Measurements from ENCODE around the gene SINHCAF.
"Not testable (repeated sequence)": the region's sequence is repeated elsewhere in the genome, so short reads cannot be mapped to it uniquely, and the experiment has no call there.

SINHCAF gene

GRCh38 chr12:31306866-31307265 is 19.1 kb downstream of the SINHCAF start:
- DNase-seq = no peak

- DNase-seq = no peak
Observed at GRCh38 chr12:31303466-31303865, 22.5 kb downstream of the SINHCAF start.

- DNase-seq = no peak
Observed at GRCh38 chr12:31301311-31301710, 24.6 kb downstream of the SINHCAF start.

- no peak for DNase-seq
Observed at GRCh38 chr12:31300783-31301182, 25.2 kb downstream of the SINHCAF start.

- no peak for DNase-seq
Observed at GRCh38 chr12:31300341-31300740, 25.6 kb downstream of the SINHCAF start.

- DNase-seq = no peak
Observed at GRCh38 chr12:31298922-31299321, 27.0 kb downstream of the SINHCAF start.

- DNase-seq = no peak
Observed at GRCh38 chr12:31298515-31298910, 27.4 kb downstream of the SINHCAF start.

GRCh38 chr12:31297572-31298514 is 28.1 kb downstream of the SINHCAF start:
- DNase-seq = no peak

- no peak for DNase-seq
Observed at GRCh38 chr12:31289441-31289840, 36.5 kb downstream of the SINHCAF start.

- no peak for DNase-seq
Observed at GRCh38 chr12:31288381-31288780, 37.6 kb downstream of the SINHCAF start.

GRCh38 chr12:31280183-31280582 is 45.8 kb downstream of the SINHCAF start:
- no peak for DNase-seq

GRCh38 chr12:31279390-31279924 is 46.5 kb downstream of the SINHCAF start:
- no peak for DNase-seq

GRCh38 chr12:31278832-31279231 is 47.1 kb downstream of the SINHCAF start:
- DNase-seq = no peak

- DNase-seq = no peak
Observed at GRCh38 chr12:31278424-31278823, 47.5 kb downstream of the SINHCAF start.

- DNase-seq = no peak
Observed at GRCh38 chr12:31277081-31277480, 48.9 kb downstream of the SINHCAF start.

GRCh38 chr12:31275491-31275890 is 50.5 kb downstream of the SINHCAF start:
- DNase-seq = no peak

- DNase-seq = no peak
Observed at GRCh38 chr12:31274520-31275300, 51.2 kb downstream of the SINHCAF start.

- not testable (repeated sequence) for DNase-seq
Observed at GRCh38 chr12:31273794-31274193, 52.2 kb downstream of the SINHCAF start.

GRCh38 chr12:31272607-31273225 is 53.2 kb downstream of the SINHCAF start:
- no peak for DNase-seq

- DNase-seq = no peak
Observed at GRCh38 chr12:31267966-31268365, 58.0 kb downstream of the SINHCAF start.

GRCh38 chr12:31265722-31266121 is 60.2 kb downstream of the SINHCAF start:
- no peak for DNase-seq

GRCh38 chr12:31263661-31264060 is 62.3 kb downstream of the SINHCAF start:
- no peak for DNase-seq

GRCh38 chr12:31261744-31262143 is 64.2 kb downstream of the SINHCAF start:
- no peak for DNase-seq

Data from CD4-positive, alpha-beta T cell treated with Interleukin-17A for 4 hours (primary cell).